ENCODE results near the gene TMEM14A. TPM values are rescaled to one million over a fixed set of nuclear protein-coding genes. Genes with fewer than 3 reads are reported as not detected.
"Not testable (repeated sequence)": the region's sequence is repeated elsewhere in the genome, so short reads cannot be mapped to it uniquely, and the experiment has no call there.

The TMEM14A gene
- total RNA-seq, 1 donor from 2014 or later = 14.4 TPM

GRCh38 chr6:52655941-52656340, 15.0 kb upstream of the TMEM14A start:
- intact Hi-C loops (cut with micrococcal nuclease) = not testable (repeated sequence)

GRCh38 chr6:52657870-52658269, 13.0 kb upstream of the TMEM14A start:
- intact Hi-C loops (cut with micrococcal nuclease) = no loop called here

- intact Hi-C loops (cut with micrococcal nuclease) = loop anchor here (5.0 to 10.0 kb wide), 5 partner anchors 124 to 991 kb away; no protein-coding TSS in a partner anchor
Observed at GRCh38 chr6:52661551-52661950, 9.4 kb upstream of the TMEM14A start.

GRCh38 chr6:52662031-52662430, 8.9 kb upstream of the TMEM14A start:
- intact Hi-C loops (cut with micrococcal nuclease) = loop anchor here (2.0 to 10.0 kb wide), 6 partner anchors 125 to 990 kb away; partner anchors contain the start of gene GSTA4

GRCh38 chr6:52663120-52663935, 7.6 kb upstream of the TMEM14A start:
- intact Hi-C loops (cut with micrococcal nuclease) = loop anchor here (1.0 to 10.0 kb wide), 19 partner anchors 8 to 989 kb away; partner anchors contain the start of genes EFHC1, GSTA4, MCM3 and TMEM14A

GRCh38 chr6:52663936-52664185, 7.1 kb upstream of the TMEM14A start:
- intact Hi-C loops (cut with micrococcal nuclease) = loop anchor here (1.0 to 10.0 kb wide), 20 partner anchors 7 to 988 kb away; partner anchors contain the start of genes EFHC1, GSTA4, MCM3 and TMEM14A

GRCh38 chr6:52664186-52664990, 6.5 kb upstream of the TMEM14A start:
- intact Hi-C loops (cut with micrococcal nuclease) = loop anchor here (1.0 to 10.0 kb wide), 6 partner anchors 127 to 988 kb away; no protein-coding TSS in a partner anchor

- intact Hi-C loops (cut with micrococcal nuclease) = loop anchor here (1.0 to 10.0 kb wide), 6 partner anchors 128 to 987 kb away; no protein-coding TSS in a partner anchor
Observed at GRCh38 chr6:52664991-52665686, 5.8 kb upstream of the TMEM14A start.

GRCh38 chr6:52666071-52666470, 4.8 kb upstream of the TMEM14A start:
- intact Hi-C loops (cut with micrococcal nuclease) = loop anchor here (10.0 kb wide), 1 partner anchor 669 kb away; no protein-coding TSS in a partner anchor

GRCh38 chr6:52666523-52666922, 4.4 kb upstream of the TMEM14A start:
- intact Hi-C loops (cut with micrococcal nuclease) = loop anchor here (10.0 kb wide), 1 partner anchor 668 kb away; no protein-coding TSS in a partner anchor

- intact Hi-C loops (cut with micrococcal nuclease) = loop anchor here (10.0 kb wide), 1 partner anchor 667 kb away; no protein-coding TSS in a partner anchor
Observed at GRCh38 chr6:52667572-52667971, 3.3 kb upstream of the TMEM14A start.

- intact Hi-C loops (cut with micrococcal nuclease) = loop anchor here (1.0 to 10.0 kb wide), 10 partner anchors 8 to 1123 kb away; partner anchors contain the start of genes EFHC1, GCLC, GSTA4 and LRRC1
Observed at GRCh38 chr6:52671676-52672075, 763 bp downstream of the TMEM14A start.

- intact Hi-C loops (cut with micrococcal nuclease) = loop anchor here (5.0 to 10.0 kb wide), 4 partner anchors 310 to 1122 kb away; partner anchors contain the start of genes GCLC and LRRC1
Observed at GRCh38 chr6:52672412-52673025, 1.6 kb downstream of the TMEM14A start.

- intact Hi-C loops (cut with micrococcal nuclease) = loop anchor here (5.0 to 10.0 kb wide), 4 partner anchors 308 to 1120 kb away; partner anchors contain the start of genes GCLC and LRRC1
Observed at GRCh38 chr6:52674666-52675065, 3.8 kb downstream of the TMEM14A start.

GRCh38 chr6:52675372-52675771, 4.5 kb downstream of the TMEM14A start:
- intact Hi-C loops (cut with micrococcal nuclease) = loop anchor here (10.0 kb wide), 1 partner anchor 1119 kb away; the partner anchor contains the start of gene LRRC1

- intact Hi-C loops (cut with micrococcal nuclease) = loop anchor here (10.0 kb wide), 1 partner anchor 1118 kb away; the partner anchor contains the start of gene LRRC1
Observed at GRCh38 chr6:52676631-52677030, 5.7 kb downstream of the TMEM14A start.

GRCh38 chr6:52681416-52681815, 10.5 kb downstream of the TMEM14A start:
- intact Hi-C loops (cut with micrococcal nuclease) = no loop called here

- intact Hi-C loops (cut with micrococcal nuclease) = no loop called here
Observed at GRCh38 chr6:52686878-52687699, 16.2 kb downstream of the TMEM14A start.

GRCh38 chr6:52689857-52690256, 18.9 kb downstream of the TMEM14A start:
- intact Hi-C loops (cut with micrococcal nuclease) = no loop called here

Data from T-helper 1 cell treated with Interleukin-12 subunit alpha and Interleukin-12 subunit beta and Interleukin-4 antibody, amounts not matched to agents 30 ng/mL and 1 ng/mL, for 36 hours (primary cell).